HEK293 (cell line): ENCODE results near the gene STON2.
A peak's percentile ranks its signal among the peaks of the same experiment; 100 is the strongest.

Experiments
- CTCF ChIA-PET: fragments of 350-600 bp; formaldehyde crosslinking; extraction: SDS; loops from one replicate; lab custom pipeline; 2021; ENCODE audit warnings: antibody characterized with exemption; lab: Yijun Ruan, JAX
- POLR2A ChIA-PET: fragments of 300-600 bp; formaldehyde crosslinking; extraction: SDS; loops from one replicate; lab custom pipeline; 2020; ENCODE audit warnings: antibody characterized with exemption, inconsistent platforms; lab: Yijun Ruan, JAX
- H3K27ac ChIP-seq: fragments of 200-500 bp; sonication (Bioruptor generic); 2 replicates; pipeline ENCODE4 v1.5.1; 2014; ENCODE audit warnings: low read depth, low read length, control low read depth, inconsistent platforms; ENCODE audit errors: extremely low read depth
- H3K36me3 ChIP-seq, 2 experiments: fragments of 200-500 bp in 1 of 2; sonication (Bioruptor generic) in 1 of 2; 1 replicate in 1 of 2; 2 replicates in 1 of 2; pipeline ENCODE4 v1.5.1; 2014 to 2017; ENCODE audit warnings: inconsistent platforms in 2 of 2, low read length in 2 of 2; ENCODE audit not compliant: control insufficient read depth in 2 of 2, insufficient read depth in 1 of 2
- H3K4me1 ChIP-seq: fragments of 200-500 bp; sonication (Bioruptor generic); 2 replicates; pipeline ENCODE4 v1.5.1; 2014; ENCODE audit warnings: mild to moderate bottlenecking, low read length, inconsistent platforms; ENCODE audit not compliant: control insufficient read depth, insufficient read depth
- H3K4me3 ChIP-seq: 2 replicates; pipeline ENCODE4 v1.5.1; 2011; ENCODE audit warnings: low read depth, mild to moderate bottlenecking, control low read depth, low read length, moderate library complexity
- H3K9me3 ChIP-seq: fragments of 200-500 bp; sonication (Bioruptor generic); 2 replicates; pipeline ENCODE4 v1.5.1; 2014; ENCODE audit warnings: low read depth, low read length, inconsistent platforms; ENCODE audit not compliant: control insufficient read depth, insufficient read depth
- BCL6B ChIP-seq: fragments of 450-650 bp; formaldehyde crosslinking; IDR thresholded peaks from 2 replicates; pipeline ENCODE4 v1.5.1; 2017; ENCODE audit warnings: missing biosample characterization, missing genetic modification characterization
- EGR2 ChIP-seq: fragments of 450-650 bp; formaldehyde crosslinking; IDR thresholded peaks from 2 replicates; pipeline ENCODE4 v1.5.1; 2016; ENCODE audit warnings: low read depth, missing biosample characterization, missing genetic modification characterization
- HOXA7 ChIP-seq: sonication (generic); formaldehyde crosslinking; IDR thresholded peaks from 2 replicates; pipeline ENCODE4 v1.8.1; 2022; ENCODE audit warnings: missing genetic modification reagents, borderline replicate concordance
- SP2 ChIP-seq: fragments of 450-650 bp; formaldehyde crosslinking; IDR thresholded peaks from 2 replicates; pipeline ENCODE4 v1.5.1; 2016; ENCODE audit warnings: missing biosample characterization, missing genetic modification characterization
- ZBTB49 ChIP-seq: fragments of 450-650 bp; formaldehyde crosslinking; IDR thresholded peaks from 2 replicates; pipeline ENCODE4 v1.5.1; 2016; ENCODE audit warnings: missing biosample characterization, missing genetic modification characterization, low read depth
- ZBTB7A ChIP-seq: fragments of 450-650 bp; formaldehyde crosslinking; IDR thresholded peaks from 2 replicates; pipeline ENCODE4 v1.5.1; 2016; ENCODE audit warnings: low read depth, missing biosample characterization, missing genetic modification characterization
- ZFHX2 ChIP-seq: fragments of 450-650 bp; formaldehyde crosslinking; conservative IDR thresholded peaks from 2 replicates; pipeline ENCODE4 v1.5.1; 2016; ENCODE audit warnings: missing biosample characterization, missing genetic modification characterization
- ZNF10 ChIP-seq: fragments of 450-650 bp; formaldehyde crosslinking; IDR thresholded peaks from 2 replicates; pipeline ENCODE4 v1.5.1; 2017; ENCODE audit warnings: missing biosample characterization, missing genetic modification characterization
- ZNF16 ChIP-seq: fragments of 450-650 bp; formaldehyde crosslinking; IDR thresholded peaks from 2 replicates; pipeline ENCODE4 v1.5.1; 2016; ENCODE audit warnings: low read depth, missing biosample characterization, missing genetic modification characterization
- ZNF18 ChIP-seq: fragments of 450-650 bp; formaldehyde crosslinking; IDR thresholded peaks from 2 replicates; pipeline ENCODE4 v1.5.1; 2016; ENCODE audit warnings: missing biosample characterization, missing genetic modification characterization
- ZNF239 ChIP-seq: fragments of 450-650 bp; formaldehyde crosslinking; IDR thresholded peaks from 2 replicates; pipeline ENCODE4 v1.5.1; 2016; ENCODE audit warnings: missing biosample characterization, missing genetic modification characterization
- ZNF398 ChIP-seq: fragments of 450-650 bp; formaldehyde crosslinking; IDR thresholded peaks from 2 replicates; pipeline ENCODE4 v1.5.1; 2017; ENCODE audit warnings: missing biosample characterization, missing genetic modification characterization
- ZNF843 ChIP-seq: fragments of 450-650 bp; formaldehyde crosslinking; IDR thresholded peaks from 2 replicates; pipeline ENCODE4 v1.5.1; 2016; ENCODE audit warnings: missing biosample characterization, missing genetic modification characterization

Gene STON2

GRCh38 chr14:81440041-81440440, 39.9 kb upstream of the STON2 start:
- Histone ChIP-seq H3K36me3 (no peaks in the 10 kb centered on the region), H3K9me3 (no peaks in the 10 kb centered on the region), H3K4me3 (no peak overlapping the region), H3K27ac (no peak overlapping the region), H3K4me1 (peaks cover 6% of the 10 kb centered on the region)
- ChIA-PET POLR2A (no interaction called here), CTCF (interaction anchor here (0.7 to 1.1 kb wide), 3 partner anchors 24 to 173 kb away, joined by 3 to 4 read pairs (median 4); no protein-coding TSS in a partner anchor)
- TF ChIP-seq ZNF843 (tag by site-specific recombination) (no peak), ZNF239 (tag by site-specific recombination) (no peak)

GRCh38 chr14:81437244-81437643, 37.1 kb upstream of the STON2 start:
- POLR2A ChIA-PET, result interaction anchor here (1.5 kb wide), 1 partner anchor 218 kb away, joined by 6 read pairs; no protein-coding TSS in a partner anchor

More at GRCh38 chr14:81437244-81437643, 37.1 kb upstream of the STON2 start:
- Histone ChIP-seq H3K36me3 (no peaks in the 10 kb centered on the region), H3K4me1 (peaks cover 18% of the 10 kb centered on the region), H3K27ac (no peak overlapping the region), H3K4me3 (no peak overlapping the region), H3K9me3 (no peaks in the 10 kb centered on the region)
- TF ChIP-seq ZNF398 (tag by site-specific recombination), result no peak
- TF ChIP-seq ZBTB7A (tag by site-specific recombination), result no peak
- no peak for TF ChIP-seq ZNF10 (tag by site-specific recombination)
- peak; percentile 77 for TF ChIP-seq EGR2 (tag by site-specific recombination)
- TF ChIP-seq BCL6B (tag by site-specific recombination), result peak; percentile 87
- peak; percentile 80 for TF ChIP-seq ZFHX2 (tag by site-specific recombination)
- no peak for TF ChIP-seq HOXA7
- TF ChIP-seq SP2, result no peak
- no peak for TF ChIP-seq ZNF18
- no peak for TF ChIP-seq ZBTB49 (tag by site-specific recombination)
- TF ChIP-seq ZNF16 (tag by site-specific recombination), result no peak
- CTCF ChIA-PET, result interaction anchor here (1.2 to 1.5 kb wide), 2 partner anchors 15 to 169 kb away, joined by 3 to 5 read pairs; no protein-coding TSS in a partner anchor
